H1 (cell line): ENCODE results near the gene DPYSL3. TPM values are rescaled to one million over a fixed set of nuclear protein-coding genes. Genes with fewer than 3 reads are reported as not detected.
A peak's percentile ranks its signal among the peaks of the same experiment; 100 is the strongest.

Source experiments
- CTCF ChIA-PET: fragments of 300-600 bp; sonication (Branson Sonifier 250); formaldehyde crosslinking; loops from one replicate; lab custom pipeline; 2021; ENCODE audit not compliant: partially characterized antibody; lab: Charles Lee
- POLR2A ChIA-PET: fragments of 300-600 bp; sonication (Branson Sonifier 250); formaldehyde crosslinking; loops from one replicate; lab custom pipeline; 2021; ENCODE audit warnings: inconsistent platforms; ENCODE audit not compliant: partially characterized antibody; lab: Charles Lee
- DNase-seq, 2 experiments: peaks; one replicate each; pipeline versions ENCODE4 v3.0.0 to v3.0.0-alpha.2; 2010 to 2022; ENCODE audit warnings: low spot score in 2 of 2, low read depth in 1 of 2, mixed read lengths in 1 of 2
- FAIRE-seq: peaks from 2 replicates; lab custom pipeline; 2011; peaks lifted over from hg19 to GRCh38; lab: Jason Lieb, UNC
- H2AFZ ChIP-seq: 2 replicates; pipeline ENCODE4 v1.8.1; 2012; ENCODE audit warnings: low read length, inconsistent platforms
- H2AK5ac ChIP-seq: 2 replicates; pipeline ENCODE4 v1.6.1; 2013; ENCODE audit warnings: low read depth, low read length
- H2BK120ac ChIP-seq: replicated peaks from 2 replicates; pipeline ENCODE3; 2013; ENCODE audit warnings: low read depth, low read length, inconsistent platforms
- H2BK12ac ChIP-seq: 2 replicates; pipeline ENCODE4 v1.6.1; 2013; ENCODE audit warnings: low read depth, low read length
- H2BK15ac ChIP-seq: 2 replicates; pipeline ENCODE4 v1.6.1; 2013; ENCODE audit warnings: low read length
- H2BK20ac ChIP-seq: 2 replicates; pipeline ENCODE4 v1.6.1; 2013; ENCODE audit warnings: low read length
- H2BK5ac ChIP-seq: 2 replicates; pipeline ENCODE4 v1.6.1; 2013; ENCODE audit warnings: low read depth, low read length
- H3K14ac ChIP-seq: 2 replicates; pipeline ENCODE4 v1.6.1; 2013; ENCODE audit warnings: inconsistent platforms; ENCODE audit not compliant: insufficient read length
- H3K18ac ChIP-seq: 2 replicates; pipeline ENCODE4 v1.6.1; 2013; ENCODE audit warnings: low read length; ENCODE audit errors: extremely low read depth
- H3K23ac ChIP-seq: 2 replicates; pipeline ENCODE4 v1.6.1; 2013; ENCODE audit warnings: inconsistent platforms; ENCODE audit not compliant: insufficient read length
- H3K23me2 ChIP-seq: 2 replicates; pipeline ENCODE4 v1.6.1; 2013; ENCODE audit warnings: low read depth, low read length
- H3K27ac ChIP-seq: 2 replicates; pipeline ENCODE4 v1.6.1; 2011; ENCODE audit warnings: low read depth, low read length, inconsistent platforms
- H3K27me3 ChIP-seq, 4 experiments: replicated peaks in 1 of 4; 1 replicate in 1 of 4; 2 replicates in 3 of 4; pipeline versions ENCODE4 v1.6.1 to v1.8.1; 2011 to 2013; ENCODE audit warnings: low read length in 3 of 4, mild to moderate bottlenecking in 3 of 4, inconsistent platforms in 2 of 4, mixed read lengths in 2 of 4, moderate library complexity in 1 of 4; ENCODE audit not compliant: control insufficient read depth in 3 of 4, insufficient read depth in 3 of 4; ENCODE audit errors: extremely low read depth in 1 of 4
- H3K36me3 ChIP-seq, 4 experiments: 2 replicates each; pipeline versions ENCODE4 v1.6.1 to v1.8.1; 2011 to 2013; ENCODE audit warnings: mild to moderate bottlenecking in 4 of 4, low read length in 3 of 4, moderate library complexity in 2 of 4, control low read depth in 1 of 4, inconsistent platforms in 1 of 4; ENCODE audit not compliant: insufficient read depth in 4 of 4, control insufficient read depth in 2 of 4
- H3K4ac ChIP-seq: replicated peaks from 2 replicates; pipeline ENCODE3; 2013; ENCODE audit warnings: low read length, low read depth, mixed read lengths, inconsistent platforms; ENCODE audit not compliant: insufficient read length
- H3K4me1 ChIP-seq, 4 experiments: replicated peaks in 1 of 4; 1 replicate in 1 of 4; 2 replicates in 3 of 4; pipeline versions ENCODE4 v1.6.1 to v1.8.1; 2011 to 2013; ENCODE audit warnings: low read length in 3 of 4, inconsistent platforms in 2 of 4, mixed read lengths in 1 of 4; ENCODE audit not compliant: insufficient read depth in 4 of 4, control insufficient read depth in 3 of 4
- H3K4me2 ChIP-seq, 2 experiments: 2 replicates each; pipeline versions ENCODE4 v1.6.1 to v1.8.1; 2011 to 2013; ENCODE audit warnings: low read depth in 2 of 2, low read length in 2 of 2, control low read depth in 1 of 2, inconsistent platforms in 1 of 2, mild to moderate bottlenecking in 1 of 2; ENCODE audit not compliant: insufficient read depth in 1 of 2
- H3K4me3 ChIP-seq, 4 experiments: fragments of 200-600, 300-600 bp in 1 of 4; sonication (generic), shearing (Covaris generic), sonication (Bioruptor Twin) in 1 of 4; 2 replicates each; pipeline versions ENCODE4 v1.5.1 to v1.8.1; 2011 to 2016; ENCODE audit warnings: low read length in 4 of 4, low read depth in 3 of 4, control low read depth in 2 of 4, inconsistent platforms in 2 of 4, mild to moderate bottlenecking in 2 of 4, mixed read lengths in 1 of 4, moderate library complexity in 1 of 4; ENCODE audit not compliant: insufficient read depth in 2 of 4; ENCODE audit errors: extremely low read depth in 1 of 4
- H3K56ac ChIP-seq: replicated peaks from 2 replicates; pipeline ENCODE3; 2013; ENCODE audit warnings: low read depth, mild to moderate bottlenecking, mixed read lengths, low read length, inconsistent platforms; ENCODE audit not compliant: insufficient read length
- H3K79me1 ChIP-seq: 2 replicates; pipeline ENCODE4 v1.6.1; 2013; ENCODE audit warnings: low read depth, low read length, control low read depth
- H3K79me2 ChIP-seq, 2 experiments: 2 replicates each; pipeline versions ENCODE4 v1.6.1 to v1.8.1; 2012 to 2013; ENCODE audit warnings: low read length in 2 of 2, mild to moderate bottlenecking in 2 of 2, inconsistent platforms in 1 of 2; ENCODE audit not compliant: insufficient read depth in 2 of 2, control insufficient read depth in 1 of 2
- H3K9ac ChIP-seq, 4 experiments: replicated peaks in 1 of 4; 1 replicate in 1 of 4; 2 replicates in 3 of 4; pipeline versions ENCODE4 v1.6.1 to v1.8.1; 2011 to 2013; ENCODE audit warnings: low read depth in 3 of 4, low read length in 3 of 4, control low read depth in 2 of 4, mild to moderate bottlenecking in 2 of 4, moderate library complexity in 2 of 4, inconsistent platforms in 1 of 4; ENCODE audit errors: extremely low read depth in 1 of 4
- H3K9me3 ChIP-seq, 2 experiments: 2 replicates each; pipeline versions ENCODE4 v1.6.1 to v1.8.1; 2012 to 2013; ENCODE audit warnings: mild to moderate bottlenecking in 2 of 2, moderate library complexity in 2 of 2, control low read depth in 1 of 2, inconsistent platforms in 1 of 2, low read depth in 1 of 2, low read length in 1 of 2, mixed read lengths in 1 of 2; ENCODE audit not compliant: insufficient read depth in 2 of 2
- H4K20me1 ChIP-seq, 2 experiments: replicated peaks in 1 of 2; 2 replicates each; pipeline versions ENCODE3 to v1.8.1; 2011 to 2013; ENCODE audit warnings: inconsistent platforms in 2 of 2, low read length in 2 of 2, mild to moderate bottlenecking in 1 of 2; ENCODE audit not compliant: insufficient read depth in 2 of 2, control insufficient read depth in 1 of 2
- H4K5ac ChIP-seq: 2 replicates; pipeline ENCODE4 v1.6.1; 2013; ENCODE audit warnings: low read length, low read depth, mixed read lengths, inconsistent platforms; ENCODE audit not compliant: insufficient read length
- H4K8ac ChIP-seq: 2 replicates; pipeline ENCODE4 v1.8.0; 2013; ENCODE audit warnings: mild to moderate bottlenecking, moderate library complexity, low read length, inconsistent platforms; ENCODE audit not compliant: insufficient read depth; ENCODE audit errors: extremely low read depth
- H4K91ac ChIP-seq: replicated peaks from 2 replicates; pipeline ENCODE3; 2013; ENCODE audit warnings: low read length, mixed read lengths, inconsistent platforms; ENCODE audit not compliant: insufficient read length
- JUND ChIP-seq: IDR thresholded peaks from 2 replicates; pipeline ENCODE4 v1.6.1; 2011; ENCODE audit warnings: mild to moderate bottlenecking, improper control_type of control experiment, low read length
- PHF8 ChIP-seq: fragments of 200-600 bp; sonication (generic); conservative IDR thresholded peaks from 2 replicates; pipeline ENCODE4 v1.7.1; 2012; ENCODE audit warnings: low read depth, mild to moderate bottlenecking, inconsistent platforms, low read length, moderate library complexity
- RFX5 ChIP-seq: IDR thresholded peaks from 2 replicates; pipeline ENCODE4 v1.6.1; 2011; ENCODE audit warnings: low read depth, low read length, improper control_type of control experiment, borderline replicate concordance
- SUZ12 ChIP-seq: fragments of 200-600 bp; sonication (generic); IDR thresholded peaks from 2 replicates; pipeline ENCODE4 v1.6.1; 2012; ENCODE audit warnings: mild to moderate bottlenecking, inconsistent platforms, low read length, moderate library complexity, mixed read lengths
- USF2 ChIP-seq: IDR thresholded peaks from 2 replicates; pipeline ENCODE4 v1.6.1; 2011; ENCODE audit warnings: low read length, improper control_type of control experiment
- WGBS, 2 experiments: shearing (Covaris generic) in 1 of 2; methylation state at CpG; one replicate each; pipeline versions ENCODE4 v1.1.6 to v1.1.7; 2013 to 2015; ENCODE audit warnings: low lambda C conversion rate in 2 of 2, mixed read lengths in 2 of 2, inconsistent platforms in 1 of 2, low coverage in 1 of 2, missing lambda C conversion rate in 1 of 2; ENCODE audit not compliant: insufficient replicate concordance in 2 of 2, insufficient coverage in 1 of 2, insufficient read length in 1 of 2; ENCODE audit errors: extremely low coverage in 1 of 2, missing lambda C conversion rate in 1 of 2; 5-methylcytosine and 5-hydroxymethylcytosine counted together
- polyA plus RNA-seq, 7 experiments: library from polyadenylated mRNA; depleted of rRNA in 3 of 7; stranded (reverse) in 5 of 7; unstranded in 2 of 7; fragments of >200 nt in 5 of 7; fragments of 200-250 nt in 2 of 7; gene quantifications; 1 replicate in 5 of 7; 2 replicates in 1 of 7; 4 replicates in 1 of 7; pipeline versions ENCODE4 v1.2.1 to v1.2.3, GENCODE V29; 2011 to 2013; ENCODE audit warnings: missing spikeins in 2 of 7, mixed read lengths in 2 of 7
- total RNA-seq: library from RNA; stranded (reverse); fragmentation: NEBNext Ultra II Directional; extraction: Animal tissue kit (Norgen Biotek cat#: 25700); gene quantifications from 2 replicates; pipeline ENCODE4 v1.2.1, GENCODE V29; 2021
- TF ChIP-seq, protein P1 (sequence below): IDR thresholded peaks from 2 replicates; pipeline ENCODE4 v1.6.1; 2012; ENCODE audit warnings: low read length, inconsistent platforms

DPYSL3 gene
- total and polyA plus RNA-seq, 2 of the 8 experiments (the other 6 are each of a cell fraction or from before 2014, with no cell fraction given): 268 to 387 TPM

DNA sequence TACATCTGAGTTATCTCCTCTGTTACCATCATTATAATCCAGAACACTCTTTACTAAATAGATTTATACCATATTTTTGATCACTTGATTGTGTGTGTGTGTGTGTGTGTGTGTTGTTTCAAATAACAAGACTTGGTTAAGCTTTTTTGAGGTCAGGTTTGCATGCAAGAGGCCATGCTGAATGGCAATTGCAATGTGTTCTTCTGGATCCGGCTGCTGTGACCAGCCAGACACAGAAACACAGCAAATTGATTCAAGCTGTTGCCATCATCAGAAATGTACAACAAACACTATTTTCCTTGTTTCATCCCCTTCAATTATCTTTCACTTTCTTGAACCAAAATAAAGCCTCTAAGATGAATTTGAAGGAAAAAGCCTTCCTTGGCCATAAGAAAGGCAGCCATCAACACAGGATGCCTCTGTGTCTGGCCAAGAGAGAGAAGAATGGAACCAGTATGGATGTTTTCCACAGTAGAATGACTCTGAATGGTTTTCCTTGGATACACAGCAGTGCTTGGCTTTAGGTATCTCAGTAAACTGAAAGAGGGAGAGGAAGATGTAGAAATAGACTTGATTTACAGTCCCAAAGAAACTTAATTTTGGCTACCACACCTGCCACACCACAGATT lies 53.9 kb downstream of the DPYSL3 start:
- H3K14ac ChIP-seq: no peak overlapping the region
- H3K9ac ChIP-seq: no peak overlapping the region
- peak overlapping the region; percentile 24 for H2BK120ac ChIP-seq
- peak overlapping the region; percentile 83 for H4K91ac ChIP-seq
- H3K27me3 ChIP-seq: no peaks in the 10 kb centered on the region
- no peak overlapping the region; the same call in 1 of the 2 replicates for H3K27ac ChIP-seq
- peaks cover 0 to 4% (median 0%) of the 10 kb centered on the region in 4 experiments; a peak in 1 of 8 replicates for H3K36me3 ChIP-seq
- peaks cover 3 to 21% (median 17%) of the 10 kb centered on the region in 4 experiments; a peak in 6 of 7 replicates for H3K4me1 ChIP-seq
- no peak overlapping the region for H2BK15ac ChIP-seq
- H4K20me1 ChIP-seq: no peaks in the 10 kb centered on the region
- peak; percentile 60 for FAIRE-seq
- no peak overlapping the region for H2AK5ac ChIP-seq
- peak overlapping the region; percentile 89; the same call in 1 of the 2 replicates for H2BK5ac ChIP-seq
- peak overlapping the region; percentile 10 for H2BK20ac ChIP-seq
- peaks cover 9 to 78% of the 10 kb centered on the region in 2 experiments for H3K79me2 ChIP-seq
- no peaks in the 10 kb centered on the region; a peak in 1 of 4 replicates for H3K9me3 ChIP-seq
- H2BK12ac ChIP-seq: peak overlapping the region; percentile 52; the same call in 1 of the 2 replicates
- POLR2A ChIA-PET: interaction anchor here (0.7 to 1.8 kb wide), 7 partner anchors 9 to 104 kb away, joined by 3 to 10 read pairs (median 3); no protein-coding TSS in a partner anchor
- no peak overlapping the region for H4K8ac ChIP-seq
- H3K4me3 ChIP-seq: peak overlapping the region in 1 of 4 experiments; percentile 95; a peak in 1 of 8 replicates
- H3K4me2 ChIP-seq: peak overlapping the region; percentile 71 to 75; a peak in 3 of 4 replicates
- DNase-seq: no peak
- CTCF ChIA-PET: interaction anchor here (0.6 to 3.0 kb wide), 12 partner anchors 8 to 168 kb away, joined by 3 to 45 read pairs (median 4); no protein-coding TSS in a partner anchor
- H4K5ac ChIP-seq: peak overlapping the region; percentile 77
- H3K4ac ChIP-seq: peak overlapping the region; percentile 35
- H3K23ac ChIP-seq: no peak overlapping the region
- TF ChIP-seq PHF8 (no peak), JUND (no peak), SUZ12 (no peak), RFX5 (no peak), USF2 (no peak)
- TF ChIP-seq, protein P1, sequence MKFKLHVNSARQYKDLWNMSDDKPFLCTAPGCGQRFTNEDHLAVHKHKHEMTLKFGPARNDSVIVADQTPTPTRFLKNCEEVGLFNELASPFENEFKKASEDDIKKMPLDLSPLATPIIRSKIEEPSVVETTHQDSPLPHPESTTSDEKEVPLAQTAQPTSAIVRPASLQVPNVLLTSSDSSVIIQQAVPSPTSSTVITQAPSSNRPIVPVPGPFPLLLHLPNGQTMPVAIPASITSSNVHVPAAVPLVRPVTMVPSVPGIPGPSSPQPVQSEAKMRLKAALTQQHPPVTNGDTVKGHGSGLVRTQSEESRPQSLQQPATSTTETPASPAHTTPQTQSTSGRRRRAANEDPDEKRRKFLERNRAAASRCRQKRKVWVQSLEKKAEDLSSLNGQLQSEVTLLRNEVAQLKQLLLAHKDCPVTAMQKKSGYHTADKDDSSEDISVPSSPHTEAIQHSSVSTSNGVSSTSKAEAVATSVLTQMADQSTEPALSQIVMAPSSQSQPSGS: no peak
- no peaks in the 10 kb centered on the region; the same call in 1 of the 2 replicates for H3K79me1 ChIP-seq
- H3K56ac ChIP-seq: no peak overlapping the region
- peaks cover 9% of the 10 kb centered on the region; the same call in 1 of the 2 replicates for H3K23me2 ChIP-seq
- no peak overlapping the region for H2AFZ ChIP-seq
- 82% methylated on average over 1 of the region's 1 CpG; no CpG with 5 or more reads in 1 of the 2 experiments for WGBS, 2 experiments
- peak overlapping the region; percentile 76 for H3K18ac ChIP-seq
